Fibroblast of skin of back (primary cell): Measurements from ENCODE around the gene RAMP1.
"Not testable (repeated sequence)": the region's sequence is repeated elsewhere in the genome, so short reads cannot be mapped to it uniquely, and the experiment has no call there.

ENCODE experiments used
- DNase-seq: peaks from one replicate; pipeline ENCODE4 v3.0.0-alpha.2; 2013

Gene RAMP1

GRCh38 chr2:237863689-237864443 lies 4.4 kb downstream of the RAMP1 start:
- DNase-seq, result no peak

- DNase-seq, result no peak
Measured at GRCh38 chr2:237864444-237864931, 5.1 kb downstream of the RAMP1 start.

- peak; percentile 40 for DNase-seq
Measured at GRCh38 chr2:237864940-237865622, 5.7 kb downstream of the RAMP1 start.

- DNase-seq, result peak; percentile 9
Measured at GRCh38 chr2:237865623-237866041, 6.2 kb downstream of the RAMP1 start.

GRCh38 chr2:237866101-237866621 lies 6.7 kb downstream of the RAMP1 start:
- DNase-seq, result peak; percentile 66

GRCh38 chr2:237867465-237867864 lies 8.0 kb downstream of the RAMP1 start:
- DNase-seq, result no peak

- DNase-seq, result not testable (repeated sequence)
Measured at GRCh38 chr2:237868074-237868473, 8.7 kb downstream of the RAMP1 start.

GRCh38 chr2:237868631-237869342 lies 9.4 kb downstream of the RAMP1 start:
- DNase-seq, result peak; percentile 32

GRCh38 chr2:237869343-237870102 lies 10.1 kb downstream of the RAMP1 start:
- no peak for DNase-seq

- DNase-seq, result no peak
Measured at GRCh38 chr2:237870126-237870525, 10.7 kb downstream of the RAMP1 start.

GRCh38 chr2:237870754-237871651 lies 11.6 kb downstream of the RAMP1 start:
- no peak for DNase-seq

GRCh38 chr2:237872178-237872887 lies 12.9 kb downstream of the RAMP1 start:
- no peak for DNase-seq

GRCh38 chr2:237873421-237873831 lies 14.0 kb downstream of the RAMP1 start:
- DNase-seq, result peak; percentile 18

- DNase-seq, result no peak
Measured at GRCh38 chr2:237873897-237874551, 14.6 kb downstream of the RAMP1 start.

GRCh38 chr2:237874585-237875161 lies 15.2 kb downstream of the RAMP1 start:
- peak; percentile 86 for DNase-seq

- no peak for DNase-seq
Measured at GRCh38 chr2:237875256-237876060, 16.0 kb downstream of the RAMP1 start.

- DNase-seq, result no peak
Measured at GRCh38 chr2:237876061-237876526, 16.7 kb downstream of the RAMP1 start.

GRCh38 chr2:237876532-237876931 lies 17.1 kb downstream of the RAMP1 start:
- DNase-seq, result no peak
